A549 (cell line): ENCODE data around the gene GOLGA8S. TPM values are rescaled to one million over a fixed set of nuclear protein-coding genes. Genes with fewer than 3 reads are reported as not detected.
A peak's percentile ranks its signal among the peaks of the same experiment; 100 is the strongest.

Source experiments
- ATAC-seq, 2 experiments: fragments of 200-7000 bp in 1 of 2; fragments of >200 bp in 1 of 2; cut with Nextera tagmentation in 1 of 2; cut with Tn5 transposase in 1 of 2; 3 replicates each; pipeline versions ENCODE4 v1.8.0 to v1.9.1; 2018 to 2020; ENCODE audit warnings: mild to moderate bottlenecking in 1 of 2, moderate library complexity in 1 of 2
- CTCF ChIA-PET: fragments of 300-600 bp; sonication (Branson Sonifier 250); formaldehyde crosslinking; extraction: SDS; loops from one replicate; lab custom pipeline; 2021; ENCODE audit warnings: antibody characterized with exemption, inconsistent platforms; lab: Yijun Ruan, JAX
- POLR2A ChIA-PET: fragments of 350-600 bp; formaldehyde crosslinking; extraction: SDS; loops from one replicate; lab custom pipeline; 2021; ENCODE audit warnings: antibody characterized with exemption, inconsistent platforms; lab: Yijun Ruan, JAX
- DNase-seq, 2 experiments: peaks; one replicate each; pipeline versions ENCODE4 v3.0.0 to v3.0.0-alpha.2; 2011 to 2016; ENCODE audit warnings: low read depth in 1 of 2, low spot score in 1 of 2
- FAIRE-seq: peaks from 2 replicates; lab custom pipeline; 2011; peaks lifted over from hg19 to GRCh38; lab: Jason Lieb, UNC
- H3K27ac ChIP-seq, 2 experiments: fragments of >200 bp; sonication (Bioruptor Twin); formaldehyde crosslinking; 3 replicates each; pipeline ENCODE4 v1.5.1; 2016 to 2017
- H3K4me1 ChIP-seq: fragments of >200 bp; sonication (Bioruptor Twin); formaldehyde crosslinking; 3 replicates; pipeline ENCODE4 v1.6.1; 2016
- H3K4me2 ChIP-seq: fragments of >200 bp; sonication (Bioruptor Twin); formaldehyde crosslinking; 3 replicates; pipeline ENCODE4 v1.6.1; 2016
- H3K4me3 ChIP-seq: fragments of >200 bp; sonication (Bioruptor Twin); formaldehyde crosslinking; 3 replicates; pipeline ENCODE4 v1.5.1; 2016
- H3K9me3 ChIP-seq: fragments of >200 bp; sonication (Bioruptor Twin); formaldehyde crosslinking; 3 replicates; pipeline ENCODE4 v1.6.1; 2016
- CBX8 ChIP-seq: fragments of 200-600 bp; sonication (generic); IDR thresholded peaks from 2 replicates; pipeline ENCODE4 v1.6.1; 2016
- CEBPB ChIP-seq, 2 experiments: fragments of >200 bp in 1 of 2; sonication (Bioruptor Twin) in 1 of 2; formaldehyde crosslinking in 1 of 2; IDR thresholded peaks; 2 replicates each; pipeline ENCODE4 v1.6.1; 2012 to 2016
- CHD2 ChIP-seq: fragments of 150-350 bp; IDR thresholded peaks from 2 replicates; pipeline ENCODE4 v1.6.1; 2014; ENCODE audit warnings: low read length; ENCODE audit not compliant: partially characterized antibody
- ELK1 ChIP-seq: fragments of 150-350 bp; IDR thresholded peaks from 2 replicates; pipeline ENCODE4 v1.6.1; 2014; ENCODE audit warnings: low read depth, mild to moderate bottlenecking, low read length
- FOSL2 ChIP-seq, 2 experiments: fragments of 450-650 bp in 1 of 2; fragments of >200 bp in 1 of 2; sonication (Bioruptor Twin) in 1 of 2; formaldehyde crosslinking; IDR thresholded peaks; 2 replicates each; pipeline versions ENCODE4 v1.5.0 to v1.6.1; 2016 to 2020; ENCODE audit warnings: mild to moderate bottlenecking in 1 of 2, moderate library complexity in 1 of 2
- HDAC2 ChIP-seq: fragments of 200-600 bp; sonication (generic); IDR thresholded peaks from 2 replicates; pipeline ENCODE4 v1.6.1; 2016
- HEYL ChIP-seq: fragments of 250-450 bp; sonication (Bioruptor Pico); IDR thresholded peaks from 2 replicates; pipeline ENCODE4 v1.8.0; 2021; ENCODE audit warnings: mild to moderate bottlenecking, moderate library complexity
- HMGXB4 ChIP-seq: fragments of 250-450 bp; sonication (Bioruptor Pico); IDR thresholded peaks from 2 replicates; pipeline ENCODE4 v1.5.0; 2021; ENCODE audit warnings: mild to moderate bottlenecking, moderate library complexity, borderline replicate concordance
- HOXA7 ChIP-seq: fragments of 250-450 bp; sonication (Bioruptor Pico); IDR thresholded peaks from 2 replicates; pipeline ENCODE4 v1.5.0; 2020; ENCODE audit warnings: mild to moderate bottlenecking, moderate library complexity
- HOXB13 ChIP-seq: fragments of 250-450 bp; sonication (Bioruptor Pico); IDR thresholded peaks from 2 replicates; pipeline ENCODE4 v1.5.0; 2020; ENCODE audit warnings: low read depth, mild to moderate bottlenecking, moderate library complexity
- JUNB ChIP-seq: fragments of >200 bp; sonication (Bioruptor Twin); formaldehyde crosslinking; IDR thresholded peaks from 2 replicates; pipeline ENCODE4 v1.6.1; 2016
- KDM1A ChIP-seq: fragments of 200-600 bp; sonication (generic); IDR thresholded peaks from 2 replicates; pipeline ENCODE4 v1.6.1; 2016; ENCODE audit warnings: low read depth, mild to moderate bottlenecking
- KDM5A ChIP-seq: fragments of 200-600 bp; sonication (generic); IDR thresholded peaks from 2 replicates; pipeline ENCODE4 v1.6.1; 2016; ENCODE audit warnings: antibody characterized with exemption, mild to moderate bottlenecking
- MAFK ChIP-seq: fragments of 450-650 bp; IDR thresholded peaks from 2 replicates; pipeline ENCODE4 v1.6.1; 2014; ENCODE audit not compliant: partially characterized antibody
- MAX ChIP-seq: IDR thresholded peaks from 2 replicates; pipeline ENCODE4 v1.6.1; 2012
- MAZ ChIP-seq: fragments of 150-350 bp; IDR thresholded peaks from 2 replicates; pipeline ENCODE4 v1.6.1; 2014; ENCODE audit warnings: antibody characterized with exemption, low read depth, low read length, borderline replicate concordance
- MYC ChIP-seq: IDR thresholded peaks from 2 replicates; pipeline ENCODE4 v1.6.1; 2012; ENCODE audit warnings: mild to moderate bottlenecking, inconsistent platforms, low read length, improper control_type of control experiment, borderline replicate concordance
- NFE2L2 ChIP-seq: fragments of 150-350 bp; conservative IDR thresholded peaks from 2 replicates; pipeline ENCODE4 v1.6.1; 2014; ENCODE audit warnings: low read length
- NPAS2 ChIP-seq: fragments of 250-450 bp; sonication (Bioruptor Pico); IDR thresholded peaks from 2 replicates; pipeline ENCODE4 v1.8.0; 2022; ENCODE audit warnings: mild to moderate bottlenecking, moderate library complexity, borderline replicate concordance
- NR3C1 ChIP-seq: fragments of >200 bp; sonication (Bioruptor Twin); formaldehyde crosslinking; IDR thresholded peaks from 3 replicates; pipeline ENCODE4 v1.6.1; 2017
- PBX3 ChIP-seq: IDR thresholded peaks from 2 replicates; pipeline ENCODE4 v1.6.1; 2012
- PHF8 ChIP-seq: fragments of 200-600 bp; sonication (generic); IDR thresholded peaks from 2 replicates; pipeline ENCODE4 v1.6.1; 2016; ENCODE audit warnings: low read depth, mild to moderate bottlenecking, antibody characterized with exemption, moderate library complexity, borderline replicate concordance
- POLR2A ChIP-seq: IDR thresholded peaks from 2 replicates; pipeline ENCODE4 v1.6.1; 2012; ENCODE audit warnings: mild to moderate bottlenecking, low read length
- RCOR1 ChIP-seq: fragments of 150-350 bp; IDR thresholded peaks from 2 replicates; pipeline ENCODE4 v1.6.1; 2014; ENCODE audit warnings: antibody characterized with exemption, low read length, low read depth
- RFX5 ChIP-seq: fragments of 450-650 bp; IDR thresholded peaks from 2 replicates; pipeline ENCODE4 v1.7.1; 2014; ENCODE audit warnings: antibody characterized with exemption, mild to moderate bottlenecking, moderate library complexity
- RNF2 ChIP-seq: fragments of 200-600 bp; sonication (generic); IDR thresholded peaks from 2 replicates; pipeline ENCODE4 v1.6.1; 2016; ENCODE audit warnings: low read depth, mild to moderate bottlenecking, antibody characterized with exemption, moderate library complexity, borderline replicate concordance
- SMC3 ChIP-seq: fragments of >200 bp; sonication (Bioruptor Twin); formaldehyde crosslinking; IDR thresholded peaks from 3 replicates; pipeline ENCODE4 v1.6.1; 2018; ENCODE audit warnings: inconsistent platforms
- SREBF2 ChIP-seq: fragments of 450-650 bp; IDR thresholded peaks from 2 replicates; pipeline ENCODE4 v1.6.1; 2014; ENCODE audit warnings: mild to moderate bottlenecking, moderate library complexity
- ZC3H11A ChIP-seq: fragments of 450-650 bp; IDR thresholded peaks from 2 replicates; pipeline ENCODE4 v1.6.1; 2014; ENCODE audit warnings: antibody characterized with exemption, mild to moderate bottlenecking
- whole genome bisulfite sequencing: methylation state at CpG from one replicate; pipeline ENCODE4 v1.1.6; 2017; ENCODE audit errors: missing lambda C conversion rate; 5-methylcytosine and 5-hydroxymethylcytosine counted together
- polyA plus RNA-seq, 4 experiments: library from polyadenylated mRNA; depleted of rRNA in 3 of 4; stranded (reverse); fragments of >200 nt; fragmentation: RNase III in 1 of 4; extraction: RNeasy Plus Mini Kit Qiagen cat#74134 plus additional on column Dnase treatment in 1 of 4; gene quantifications; 2 replicates in 3 of 4; 3 replicates in 1 of 4; pipeline ENCODE4 v1.2.3, GENCODE V29; 2011 to 2017

Gene GOLGA8S
- polyA plus RNA-seq, 2 of the 4 experiments (the other 2 are of a cell fraction) = 0.35 to 0.90 TPM

GRCh38 chr15:23385886-23386430 is 31.4 kb downstream of the GOLGA8S start:
- ATAC-seq = no peak
- Histone ChIP-seq H3K9me3 (no peaks in the 10 kb centered on the region), H3K4me1 (no peaks in the 10 kb centered on the region), H3K4me2 (no peak overlapping the region), H3K4me3 (no peak overlapping the region), H3K27ac (no peak overlapping the region)
- ChIA-PET POLR2A (no interaction called here), CTCF (no interaction called here)
- WGBS = 76% methylated on average over 11 of the region's 11 CpGs
- FAIRE-seq = no peak
- no peak for DNase-seq
- TF ChIP-seq POLR2A = no peak

GRCh38 chr15:23387621-23388190 is 33.2 kb downstream of the GOLGA8S start:
- ATAC-seq = no peak
- DNase-seq = no peak
- Histone ChIP-seq H3K4me1 (no peaks in the 10 kb centered on the region), H3K4me3 (no peak overlapping the region), H3K4me2 (no peak overlapping the region), H3K27ac (no peak overlapping the region), H3K9me3 (no peaks in the 10 kb centered on the region)
- no peak for TF ChIP-seq MAZ
- peak; percentile 87 for TF ChIP-seq MAFK
- TF ChIP-seq RNF2 = no peak
- no peak for TF ChIP-seq HEYL
- TF ChIP-seq NFE2L2 = no peak
- no peak for TF ChIP-seq NPAS2
- no peak for TF ChIP-seq ZC3H11A
- WGBS = 56% methylated on average over 6 of the region's 6 CpGs
- no peak for FAIRE-seq
- POLR2A ChIA-PET = no interaction called here
- CTCF ChIA-PET = no interaction called here

- CTCF ChIA-PET = no interaction called here
- TF ChIP-seq MYC = no peak
- TF ChIP-seq ELK1 = no peak
- peak; percentile 61 for TF ChIP-seq MAFK
- no peak for TF ChIP-seq HOXA7 (CRISPR knock-in tag)
- 0 out of 2 replicates have a peak, but pooled peaks have one; percentile 17 for TF ChIP-seq JUNB
- no peak for TF ChIP-seq CBX8
- TF ChIP-seq CHD2 = no peak
- no peak for TF ChIP-seq HDAC2
- TF ChIP-seq MAZ = no peak
- TF ChIP-seq PBX3 = no peak
- TF ChIP-seq RFX5 = no peak
- TF ChIP-seq KDM1A = no peak
- TF ChIP-seq HMGXB4 = no peak
- TF ChIP-seq NPAS2 = no peak
- TF ChIP-seq KDM5A = no peak
- TF ChIP-seq SREBF2 = no peak
- no peak for TF ChIP-seq RCOR1
- TF ChIP-seq HOXB13 = no peak
- TF ChIP-seq NR3C1 = no peak
- no peak for TF ChIP-seq FOSL2 (IDR thresholded peaks at IDR 0.05)
- 0 out of 2 replicates have a peak, but pooled peaks have one; percentile 6 for TF ChIP-seq FOSL2 (CRISPR knock-in tag; IDR thresholded peaks at IDR 0.05)
- TF ChIP-seq CEBPB (IDR thresholded peaks at IDR 0.05) = no peak
- TF ChIP-seq HEYL = no peak
- no peak for TF ChIP-seq SMC3
- no peak for TF ChIP-seq MAX
- TF ChIP-seq PHF8 = no peak
- peak; percentile 79 to 93 for ATAC-seq
- H3K4me3 ChIP-seq = no peak overlapping the region
- H3K4me1 ChIP-seq = peaks cover 18% of the 10 kb centered on the region
- peak overlapping the region; percentile 61 for H3K4me2 ChIP-seq
- DNase-seq = peak in 1 of 2 experiments; percentile 80
- 30% methylated on average over 15 of the region's 15 CpGs for WGBS
- FAIRE-seq = no peak
- POLR2A ChIA-PET = no interaction called here
- no peaks in the 10 kb centered on the region for H3K9me3 ChIP-seq
- peak overlapping the region; percentile 40 to 76 for H3K27ac ChIP-seq
These were observed 40.6 kb downstream of the GOLGA8S start for GRCh38 chr15:23395030-23395692.
